Midbrain (tissue), 1 donor: ENCODE data around the gene CHCHD4.

Experiments used
- DNase-seq: peaks from one replicate; lab custom pipeline; 2025; lab: John Stamatoyannopoulos, UW

Gene CHCHD4

GRCh38 chr3:14148041-14148985 is 23.6 kb upstream of the CHCHD4 start:
- no peak for DNase-seq

DNA sequence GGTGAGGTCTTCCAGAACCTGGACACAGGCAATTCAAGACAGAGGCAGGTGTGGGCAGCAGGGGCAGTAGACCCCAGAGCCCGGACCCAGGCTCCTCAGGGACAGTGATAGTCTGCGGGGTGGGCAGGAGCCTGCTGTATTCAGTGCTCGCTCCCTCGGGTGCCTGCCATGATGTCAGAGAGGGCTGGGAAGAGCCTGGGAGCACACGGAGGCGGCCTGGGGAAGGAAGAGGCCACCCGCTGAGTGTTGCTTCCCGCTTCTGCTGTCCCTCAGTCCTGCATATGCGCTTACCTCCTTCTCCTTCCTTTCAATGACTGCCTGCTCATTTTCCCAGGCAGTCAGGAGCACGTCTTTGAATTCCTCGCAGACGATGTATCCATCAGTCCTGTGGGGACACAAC is 22.9 kb upstream of the CHCHD4 start:
- DNase-seq, result no peak

DNA sequence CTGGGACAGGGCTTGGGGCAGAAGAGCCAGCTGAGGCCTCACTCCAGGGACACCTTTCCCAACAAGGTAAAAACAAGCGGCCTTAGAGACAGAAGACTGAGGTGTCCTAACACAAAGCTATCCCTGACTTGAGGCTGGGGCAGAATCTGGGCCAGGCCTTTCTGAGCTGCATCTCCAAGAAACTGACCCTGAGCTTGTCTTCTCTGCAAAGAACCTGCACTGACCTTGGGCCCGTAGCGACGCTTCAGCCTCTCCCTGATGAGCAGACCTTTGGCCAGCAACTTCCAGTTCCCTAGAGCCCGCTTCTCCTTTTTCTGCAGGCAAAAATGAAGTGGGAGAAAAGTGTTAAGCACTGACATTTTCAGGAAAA is 22.4 kb upstream of the CHCHD4 start:
- DNase-seq, result no peak

GRCh38 chr3:14146381-14147065 is 21.9 kb upstream of the CHCHD4 start:
- DNase-seq, result no peak

GRCh38 chr3:14145670-14146380 is 21.2 kb upstream of the CHCHD4 start:
- DNase-seq, result no peak

- DNase-seq, result no peak
These were observed 20.6 kb upstream of the CHCHD4 start for GRCh38 chr3:14145236-14145635.

GRCh38 chr3:14144423-14145075 is 19.9 kb upstream of the CHCHD4 start:
- peak; percentile 29 for DNase-seq

GRCh38 chr3:14143271-14144225 is 18.9 kb upstream of the CHCHD4 start:
- DNase-seq, result no peak

DNA sequence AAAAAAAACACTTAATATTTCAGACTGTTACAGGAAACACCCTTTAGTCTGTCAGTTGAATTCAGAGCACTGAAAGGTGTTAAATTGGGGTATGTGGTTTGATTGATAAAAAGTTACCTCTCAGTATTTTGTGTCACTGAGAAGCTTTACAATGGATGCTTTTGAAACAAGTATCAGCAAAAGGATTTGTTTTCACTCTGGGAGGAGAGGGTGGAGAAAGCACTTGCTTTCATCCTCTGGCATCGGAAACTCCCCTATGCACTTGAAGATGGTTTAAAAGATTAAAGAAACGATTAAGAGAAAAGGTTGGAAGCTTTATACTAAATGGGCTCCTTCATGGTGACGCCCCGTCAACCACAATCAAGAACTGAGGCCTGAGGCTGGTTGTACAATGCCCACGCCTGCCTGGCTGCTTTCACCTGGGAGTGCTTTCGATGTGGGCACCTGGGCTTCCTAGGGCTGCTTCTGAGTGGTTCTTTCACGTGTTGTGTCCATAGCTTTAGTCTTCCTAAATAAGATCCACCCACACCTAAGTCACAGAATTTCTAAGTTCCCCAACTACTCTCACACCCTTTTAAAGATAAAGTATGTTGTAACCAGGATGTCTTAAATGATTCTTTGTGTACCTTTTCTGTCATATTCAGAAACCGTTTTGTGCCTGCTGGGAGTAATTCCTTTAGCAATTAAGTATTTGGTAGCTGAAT is 18.0 kb upstream of the CHCHD4 start:
- DNase-seq, result no peak

GRCh38 chr3:14141602-14142341 is 17.1 kb upstream of the CHCHD4 start:
- DNase-seq, result no peak

DNA sequence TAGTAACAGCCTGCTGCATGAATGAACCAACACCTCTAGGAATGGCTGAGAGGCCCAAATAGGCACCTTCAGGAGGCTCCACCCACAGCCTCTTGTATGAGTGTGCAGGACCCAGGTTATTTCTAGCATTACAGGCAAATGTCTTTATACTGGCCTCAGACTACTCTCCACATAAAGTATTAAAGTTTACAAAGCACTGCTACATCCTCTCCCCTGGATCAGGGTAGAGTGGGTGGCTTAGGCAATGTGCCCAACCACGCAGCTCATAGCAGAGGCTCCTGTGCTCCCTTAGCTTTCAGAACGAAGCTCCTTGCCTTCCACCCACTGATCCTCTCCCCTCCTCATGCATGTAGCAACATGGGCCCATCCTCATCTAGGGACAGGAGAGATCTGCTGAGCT is 16.5 kb upstream of the CHCHD4 start:
- no peak for DNase-seq

DNA sequence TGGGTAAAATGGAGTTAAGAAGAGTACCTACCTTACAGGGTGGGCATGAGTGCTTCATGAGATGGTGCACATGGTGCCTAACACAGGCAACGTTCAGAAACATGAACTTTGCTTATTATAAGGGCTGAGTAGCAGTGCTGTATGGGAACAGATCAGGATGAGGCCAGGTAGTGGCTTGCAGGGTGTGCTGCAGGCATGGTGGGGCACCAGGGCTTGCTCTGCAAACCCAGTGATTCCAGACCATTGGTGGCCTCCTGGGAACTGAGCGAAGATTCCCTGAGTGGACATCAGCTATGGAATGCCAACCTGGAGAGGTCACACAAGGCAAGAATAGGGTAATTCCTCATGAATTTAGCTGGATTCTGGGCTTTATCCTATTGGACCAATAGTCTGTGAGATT is 16.0 kb upstream of the CHCHD4 start:
- no peak for DNase-seq

DNA sequence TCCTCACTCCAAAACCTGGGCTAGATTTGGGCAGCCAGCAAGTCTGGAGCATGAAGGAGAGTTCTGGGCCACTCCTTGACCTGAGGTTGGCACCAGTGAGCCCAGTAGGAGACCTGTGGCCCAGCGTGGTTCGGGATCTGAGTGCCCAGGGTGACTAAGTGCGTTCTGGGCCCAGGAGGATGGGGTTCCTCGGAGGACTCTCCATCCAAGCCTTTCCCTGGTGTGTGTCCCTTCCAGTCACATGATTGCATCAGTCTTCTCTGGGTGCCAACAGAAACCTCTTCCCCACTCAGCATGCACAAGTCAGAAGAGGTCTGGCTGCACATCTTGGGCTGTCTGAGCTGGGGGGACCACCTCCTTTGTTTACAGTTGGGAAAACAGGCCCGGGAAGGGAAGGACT is 15.1 kb upstream of the CHCHD4 start:
- no peak for DNase-seq

- no peak for DNase-seq
These were observed 14.4 kb upstream of the CHCHD4 start for GRCh38 chr3:14138878-14139655.

DNA sequence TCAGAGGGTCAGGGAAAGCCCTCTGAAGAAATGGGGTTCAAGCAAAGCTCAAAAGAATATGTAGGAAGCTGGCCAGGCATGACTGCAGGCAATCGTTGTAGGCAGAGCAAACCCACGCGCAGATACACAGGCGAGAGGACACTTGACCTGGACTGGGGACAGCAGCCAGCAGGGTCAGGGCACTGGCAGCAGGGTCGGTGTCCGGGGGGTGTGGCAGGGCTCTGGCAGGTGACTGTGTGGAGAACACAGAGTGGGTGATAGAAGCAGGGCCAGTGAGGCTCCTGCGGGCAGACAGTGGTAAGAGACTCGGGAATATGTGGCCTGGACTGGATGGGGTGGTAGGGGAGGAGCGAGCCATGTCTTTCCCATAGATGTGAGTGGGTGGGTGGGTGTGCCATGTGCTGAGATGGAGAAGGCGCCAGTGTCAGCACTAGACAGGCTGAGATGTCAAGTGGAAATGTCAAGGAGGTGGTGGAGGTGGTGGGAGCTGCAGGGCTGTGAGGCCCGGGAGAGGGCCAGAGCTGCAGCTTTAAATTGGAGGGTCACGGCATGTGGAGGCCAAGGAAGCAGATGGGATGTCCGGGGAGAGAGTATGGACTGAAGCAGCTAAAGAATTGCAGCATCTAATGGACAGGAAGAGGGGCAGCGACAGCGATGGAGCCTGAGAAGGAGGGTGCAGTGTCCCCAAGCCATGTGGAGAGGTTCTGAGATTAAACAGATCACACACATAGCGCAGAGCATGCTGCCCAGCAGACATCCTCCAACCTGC is 13.6 kb upstream of the CHCHD4 start:
- DNase-seq, result no peak

GRCh38 chr3:14137445-14137844 is 12.8 kb upstream of the CHCHD4 start:
- no peak for DNase-seq

- no peak for DNase-seq
These were observed 12.3 kb upstream of the CHCHD4 start for GRCh38 chr3:14137004-14137403.

DNA sequence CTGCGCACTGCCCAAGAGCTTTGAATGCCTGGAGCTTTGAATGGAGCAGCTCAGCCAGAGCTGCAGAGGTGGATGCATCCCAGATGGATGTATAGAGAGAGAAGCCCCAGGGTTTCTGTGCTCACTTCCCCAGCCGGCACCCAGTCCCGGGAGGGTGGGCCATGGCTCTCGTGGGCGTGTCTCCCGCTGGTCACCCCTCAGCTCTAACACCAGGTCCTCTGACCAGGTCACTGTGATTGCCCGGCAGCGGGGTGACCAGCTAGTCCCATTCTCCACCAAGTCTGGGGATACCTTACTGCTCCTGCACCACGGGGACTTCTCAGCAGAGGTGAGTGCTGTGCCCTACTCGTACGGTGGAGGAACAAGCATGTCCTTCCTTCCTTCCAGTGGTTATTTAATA is 10.9 kb upstream of the CHCHD4 start:
- DNase-seq, result no peak
